CD4-positive, alpha-beta T cell treated with Interleukin-15 for 4 hours (primary cell): ENCODE results near the gene RPL18A.

Experiments used
- DNase-seq: peaks from one replicate; pipeline ENCODE4 v3.0.0-alpha.2; 2020; ENCODE audit warnings: low spot score

The RPL18A gene

DNA sequence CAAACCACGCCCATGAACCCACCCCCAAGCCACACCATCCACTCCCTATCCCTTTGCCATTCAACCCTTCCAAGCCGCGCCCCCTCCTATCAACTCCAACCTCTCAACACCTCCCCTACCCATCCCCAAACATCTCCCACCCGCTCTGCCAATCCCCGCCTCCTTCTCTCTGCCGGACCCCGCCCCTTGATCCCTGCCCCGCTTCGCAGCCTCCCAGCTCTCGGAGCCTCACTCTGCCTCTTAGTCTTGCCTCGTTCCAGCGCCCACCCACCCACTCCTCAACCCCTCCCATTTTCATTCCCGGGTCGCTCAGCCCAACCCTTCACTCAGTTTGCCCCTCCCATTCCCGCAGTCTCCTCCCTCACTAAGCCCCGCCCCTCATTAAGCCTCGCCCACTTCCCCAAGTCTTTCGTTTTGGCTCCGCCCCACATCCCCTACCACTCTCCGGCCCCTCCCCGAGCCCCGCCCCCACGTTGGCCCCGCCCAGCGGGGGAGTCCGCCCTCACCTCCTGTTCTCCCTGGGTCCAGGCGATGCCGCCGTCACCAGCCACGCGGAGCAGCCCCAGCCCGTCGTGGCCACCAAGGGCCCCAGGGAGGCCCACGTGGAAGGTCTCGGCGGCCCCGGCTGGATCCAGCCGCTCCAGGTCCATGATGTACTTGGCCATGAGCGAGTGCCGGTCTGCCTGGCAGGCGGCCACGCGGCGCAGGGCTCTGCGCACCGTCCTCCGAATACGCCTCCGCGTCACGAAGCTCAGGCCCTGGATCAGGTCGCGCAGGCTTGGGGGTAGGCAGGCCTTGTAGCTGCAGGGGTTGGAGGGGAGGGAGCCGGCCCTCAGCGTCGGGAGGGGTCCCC lies 17.7 kb upstream of the RPL18A start:
- DNase-seq: no peak

DNA sequence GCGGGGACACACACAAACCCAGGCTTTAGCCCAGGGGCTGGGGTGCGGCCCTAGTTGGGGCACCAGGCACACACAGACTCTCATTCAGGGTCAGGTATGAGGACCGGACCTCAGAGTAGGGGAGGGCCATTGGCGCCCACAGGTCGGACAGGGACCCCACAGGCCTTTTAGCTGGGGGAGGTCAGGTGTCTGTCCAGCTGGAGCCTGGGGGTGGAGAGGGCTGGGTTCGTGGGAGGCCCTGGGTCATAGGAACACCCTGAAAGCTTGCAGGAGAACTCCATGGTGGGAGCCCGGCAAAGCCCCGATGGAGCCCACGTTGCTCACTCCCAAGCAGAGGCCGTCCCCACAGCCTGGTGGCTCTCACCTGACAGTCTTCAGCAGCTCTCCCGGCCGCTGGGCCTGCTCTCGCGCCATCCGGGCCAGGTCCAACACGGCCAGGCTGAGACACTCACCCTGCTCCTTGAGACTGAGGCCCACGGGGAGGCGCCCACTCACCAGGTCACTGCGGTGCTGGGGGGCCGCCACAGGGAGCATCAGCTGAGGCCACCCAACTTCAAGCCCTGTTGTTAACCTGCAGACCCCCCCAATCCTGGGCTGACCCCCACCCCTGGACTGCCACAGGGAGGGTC lies 16.9 kb upstream of the RPL18A start:
- DNase-seq: no peak

DNA sequence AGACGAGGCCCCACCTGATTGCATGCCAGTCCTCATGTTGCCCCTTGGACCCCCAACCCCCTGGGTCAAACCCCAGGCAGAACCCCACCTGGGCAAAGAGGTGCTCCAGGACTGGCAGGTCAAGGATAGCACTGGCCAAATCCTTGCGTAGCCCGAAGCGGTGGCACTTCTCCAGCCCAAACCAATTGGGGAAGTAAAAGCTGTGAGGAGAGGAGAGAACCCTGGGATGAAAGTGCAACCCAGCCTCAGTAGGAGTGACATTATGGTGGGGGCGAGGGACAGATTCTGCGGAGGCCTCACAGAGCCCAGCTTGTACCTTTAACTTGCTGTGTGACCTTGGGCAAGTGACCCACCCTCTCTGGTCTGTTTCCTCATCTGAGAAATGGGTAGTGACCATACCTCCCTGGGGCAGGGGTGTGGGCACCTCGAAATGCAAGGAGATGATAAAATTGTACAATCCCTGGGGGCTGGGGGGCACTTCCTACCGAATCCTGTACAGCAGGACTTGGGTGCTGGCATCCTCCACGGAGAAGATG lies 16.4 kb upstream of the RPL18A start:
- no peak for DNase-seq

DNA sequence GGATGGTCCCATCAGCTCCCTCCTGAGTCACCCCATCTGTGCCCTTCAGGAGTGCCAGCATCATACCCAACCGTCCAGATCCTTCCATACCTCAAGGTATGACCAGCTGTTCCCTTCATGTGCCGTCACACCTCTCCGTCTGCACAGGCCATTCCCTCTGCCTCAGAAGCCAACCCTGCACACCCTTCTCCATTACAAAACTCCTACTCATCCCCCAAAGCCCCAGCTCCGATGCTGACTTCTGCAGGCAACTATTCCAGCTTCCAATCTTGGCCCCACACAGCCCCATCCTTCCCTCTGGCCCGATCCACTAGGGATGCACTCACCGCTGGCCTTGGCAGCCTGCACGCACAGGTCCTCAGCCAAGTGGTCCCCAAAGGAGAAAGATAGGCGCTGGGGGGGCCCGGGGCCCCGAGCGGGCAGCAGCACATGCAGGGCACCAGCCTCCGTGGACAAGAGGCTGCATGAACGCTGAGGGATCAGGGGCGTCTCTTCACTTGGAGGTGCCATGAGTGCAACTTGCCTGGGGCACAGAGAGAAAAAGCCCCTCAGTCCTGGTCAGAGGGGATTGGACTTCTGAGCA lies 15.7 kb upstream of the RPL18A start:
- DNase-seq: no peak

DNA sequence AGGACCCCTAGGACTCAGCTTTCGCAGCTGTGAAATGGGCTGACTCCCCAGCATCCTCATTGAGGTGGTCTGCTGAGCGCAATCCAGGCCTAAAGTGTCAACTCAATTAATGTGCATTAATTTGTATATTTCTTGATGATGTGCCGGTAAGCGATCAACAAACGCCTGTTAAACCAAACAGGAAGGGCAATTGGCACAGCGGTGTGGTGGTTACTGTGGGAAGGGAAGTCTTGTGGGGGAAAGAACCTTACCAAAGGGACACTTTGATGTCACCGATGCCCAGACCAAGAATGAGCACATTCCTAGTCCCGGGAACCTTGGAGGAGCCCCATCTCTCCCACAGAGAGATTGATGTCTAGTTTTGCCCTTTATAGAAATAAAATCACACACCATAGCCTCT lies 13.6 kb upstream of the RPL18A start:
- DNase-seq: peak; percentile 52

DNA sequence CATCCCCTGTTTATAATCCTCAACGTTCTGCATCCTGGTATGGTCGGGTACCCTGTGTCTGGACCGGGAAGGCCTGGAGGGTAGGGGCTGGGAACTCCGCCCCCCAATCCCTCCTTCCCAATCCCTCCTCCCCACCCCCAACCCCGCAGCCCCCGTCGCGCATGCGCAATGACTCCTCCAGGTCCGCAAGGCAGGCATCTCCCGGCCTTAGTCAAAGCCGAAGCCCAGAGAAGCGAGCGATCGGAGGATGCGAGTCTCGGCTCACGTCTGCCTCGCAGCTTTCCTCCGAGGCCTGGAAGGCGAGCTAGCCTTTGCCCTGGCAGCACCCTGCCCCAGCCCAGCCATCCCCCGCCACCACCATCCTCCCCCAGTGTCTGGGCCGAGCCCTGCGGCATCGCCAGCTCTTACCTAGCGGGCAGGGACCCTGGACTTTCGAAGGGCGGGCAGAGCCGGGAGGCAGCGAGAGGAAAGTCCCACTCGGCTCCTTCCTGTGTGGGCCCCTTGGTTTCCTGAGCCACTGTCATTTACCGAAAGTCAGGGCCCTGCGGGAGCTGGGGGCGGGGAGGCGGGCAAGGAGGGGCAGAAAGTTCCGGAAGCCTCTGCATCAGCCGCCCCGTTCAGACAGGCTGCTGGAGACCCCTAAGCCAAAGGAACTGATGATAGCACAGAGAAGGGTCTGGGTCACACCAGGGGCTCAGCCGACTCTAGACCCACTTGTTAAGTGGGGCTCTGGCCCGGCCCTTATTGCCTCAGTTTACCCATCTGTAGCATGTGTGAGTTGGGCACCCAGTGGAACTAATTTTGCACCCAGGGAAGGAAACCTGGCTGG lies 12.0 kb upstream of the RPL18A start, which contains the start of gene JAK3:
Gene JAK3 (minus strand): TSS at position 445 of the 829 bp plus-strand sequence. CDS start 3,565 bp downstream, outside the sequence.
- peak; percentile 84 for DNase-seq

DNA sequence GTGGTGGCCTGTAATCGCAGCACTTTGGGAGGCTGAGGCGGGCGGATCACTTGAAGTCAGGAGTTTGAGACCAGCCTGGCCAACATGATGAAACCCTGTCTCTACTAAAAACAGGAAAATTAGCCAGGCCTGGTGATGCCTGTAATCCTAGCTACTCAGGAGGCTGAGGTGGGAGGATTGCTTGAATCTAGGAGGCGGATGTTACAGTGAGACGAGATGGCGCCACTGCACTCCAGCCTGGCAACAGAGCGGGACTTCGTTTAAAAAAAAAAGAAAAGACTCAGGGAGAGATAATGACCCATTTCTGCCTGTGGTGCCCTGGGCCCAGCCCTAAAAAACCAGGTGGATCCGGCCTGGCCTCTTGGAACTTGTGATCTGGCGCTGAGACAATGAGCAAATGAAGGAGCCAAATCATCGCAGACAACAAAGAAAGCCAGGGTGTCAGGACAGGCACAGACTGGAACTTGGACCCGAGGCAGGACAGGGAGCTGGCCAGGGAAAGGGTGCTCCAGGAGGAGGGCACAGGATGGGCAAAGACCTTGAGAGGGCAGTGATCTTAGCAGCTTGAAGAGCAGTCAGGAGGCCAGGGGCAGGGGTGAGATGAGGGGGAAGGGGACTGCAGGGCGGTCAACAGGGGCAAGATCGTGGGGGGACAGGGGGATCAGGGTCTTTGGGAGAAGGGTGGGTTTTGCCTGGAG lies 11.0 kb upstream of the RPL18A start:
- no peak for DNase-seq

DNA sequence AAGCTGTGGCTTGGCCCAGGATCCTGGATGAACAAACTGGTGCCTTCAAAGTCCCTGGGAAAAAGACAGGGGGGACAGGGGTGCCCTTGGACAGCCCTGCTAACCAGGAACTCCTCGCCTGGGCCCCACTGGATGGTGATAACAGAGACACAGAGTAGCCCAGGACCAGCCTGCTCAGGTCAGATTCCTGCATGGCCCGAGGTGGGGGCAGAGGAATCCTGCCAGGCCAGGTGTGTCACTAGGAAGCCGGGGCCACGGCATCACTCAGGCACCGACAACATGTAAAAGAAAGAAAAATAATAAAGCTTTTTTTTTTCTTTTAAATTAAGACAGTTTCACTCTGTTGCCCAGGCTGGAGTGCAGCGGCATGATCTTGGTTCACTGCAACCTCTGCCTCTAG lies 5.6 kb upstream of the RPL18A start:
- no peak for DNase-seq

DNA sequence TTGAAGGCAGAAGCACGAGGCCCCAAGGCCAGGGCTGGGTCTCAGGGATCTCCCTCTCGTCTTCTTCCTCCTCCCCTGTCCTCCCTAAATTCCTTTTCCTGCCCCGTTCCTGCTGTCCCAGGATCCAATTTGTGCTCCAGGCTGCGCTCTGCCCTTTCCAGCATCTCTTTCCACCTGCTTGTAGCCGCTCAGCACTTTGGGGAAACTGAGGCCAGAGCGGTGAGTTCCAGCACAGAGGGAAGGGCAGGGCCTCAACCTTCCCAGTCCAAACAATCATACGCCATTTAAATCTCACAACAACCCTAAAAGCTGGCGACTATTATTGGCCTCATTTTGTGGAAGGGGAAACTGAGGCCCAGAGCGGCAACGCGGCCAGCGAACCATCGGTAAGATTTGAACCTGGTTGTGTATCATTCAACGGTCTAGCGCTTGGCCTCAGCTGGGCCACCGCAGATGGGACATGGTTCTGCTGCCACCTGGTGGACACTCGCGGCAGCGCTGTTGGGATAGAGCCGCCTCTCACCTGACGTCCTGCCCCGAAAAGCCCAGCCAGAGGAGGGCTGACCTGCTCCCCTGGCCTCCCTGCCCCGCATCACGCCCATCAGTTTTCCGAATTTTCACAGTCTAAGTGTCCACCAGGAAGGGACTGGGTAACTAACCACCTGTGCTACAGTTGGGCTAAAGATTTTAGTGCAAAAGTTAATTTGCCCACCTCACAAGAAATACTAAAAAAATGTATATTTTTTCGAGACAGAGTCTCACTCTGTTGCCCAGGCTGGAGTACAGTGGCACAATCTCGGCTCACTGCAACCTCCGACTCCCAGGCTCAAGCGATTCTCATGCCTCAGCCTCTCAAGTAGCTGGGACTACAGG lies 4.2 kb upstream of the RPL18A start:
- peak; percentile 91 for DNase-seq

DNA sequence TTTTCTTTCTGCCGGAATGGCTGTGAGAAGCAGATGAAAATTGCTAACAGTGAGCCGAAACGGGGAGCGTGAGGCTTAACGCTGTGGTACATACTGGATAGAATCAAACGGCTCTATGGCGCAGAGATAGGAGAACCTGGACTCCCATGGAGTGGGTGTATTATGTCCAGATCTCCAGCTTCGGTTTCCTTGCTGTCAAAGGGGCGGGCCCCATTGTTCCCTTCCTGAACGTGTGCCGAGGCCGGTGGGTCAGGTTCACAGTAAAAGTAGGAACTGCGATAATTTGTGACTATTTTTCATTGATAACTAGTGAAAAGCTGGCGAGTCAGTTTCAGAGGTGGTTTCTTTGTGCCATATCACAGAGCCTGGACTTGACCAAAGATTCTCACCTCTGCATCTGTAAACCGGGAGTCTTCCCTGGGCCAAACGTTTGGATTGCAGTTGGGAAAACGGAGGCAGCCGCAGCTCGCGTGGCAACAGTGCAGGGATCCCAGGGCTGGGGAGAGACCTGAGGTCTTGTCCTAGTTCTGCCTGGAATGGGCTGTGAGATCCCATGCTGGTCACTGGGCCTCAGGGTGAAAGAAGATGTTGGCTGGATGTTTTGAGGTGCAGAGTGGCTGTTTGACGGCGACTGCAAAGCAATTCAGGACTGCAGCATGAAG lies 752 bp downstream of the RPL18A start:
- DNase-seq: no peak

DNA sequence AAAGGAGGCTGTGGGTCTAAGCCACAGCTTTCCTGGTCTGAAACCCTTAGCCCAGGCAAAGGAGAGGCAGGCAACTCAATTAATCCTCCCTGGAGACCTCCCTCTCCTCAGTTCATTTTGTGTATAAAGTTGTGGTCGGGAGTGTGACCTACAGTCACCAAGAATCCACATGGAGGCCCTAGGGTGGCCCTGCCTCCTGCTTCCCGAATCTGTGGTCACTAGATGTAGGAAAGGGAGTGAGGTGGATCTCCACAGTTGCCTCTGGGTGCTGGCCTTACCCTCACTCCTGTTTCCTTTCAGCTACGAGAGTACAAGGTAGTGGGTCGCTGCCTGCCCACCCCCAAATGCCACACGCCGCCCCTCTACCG lies 1.3 kb downstream of the RPL18A start:
- DNase-seq: no peak

DNA sequence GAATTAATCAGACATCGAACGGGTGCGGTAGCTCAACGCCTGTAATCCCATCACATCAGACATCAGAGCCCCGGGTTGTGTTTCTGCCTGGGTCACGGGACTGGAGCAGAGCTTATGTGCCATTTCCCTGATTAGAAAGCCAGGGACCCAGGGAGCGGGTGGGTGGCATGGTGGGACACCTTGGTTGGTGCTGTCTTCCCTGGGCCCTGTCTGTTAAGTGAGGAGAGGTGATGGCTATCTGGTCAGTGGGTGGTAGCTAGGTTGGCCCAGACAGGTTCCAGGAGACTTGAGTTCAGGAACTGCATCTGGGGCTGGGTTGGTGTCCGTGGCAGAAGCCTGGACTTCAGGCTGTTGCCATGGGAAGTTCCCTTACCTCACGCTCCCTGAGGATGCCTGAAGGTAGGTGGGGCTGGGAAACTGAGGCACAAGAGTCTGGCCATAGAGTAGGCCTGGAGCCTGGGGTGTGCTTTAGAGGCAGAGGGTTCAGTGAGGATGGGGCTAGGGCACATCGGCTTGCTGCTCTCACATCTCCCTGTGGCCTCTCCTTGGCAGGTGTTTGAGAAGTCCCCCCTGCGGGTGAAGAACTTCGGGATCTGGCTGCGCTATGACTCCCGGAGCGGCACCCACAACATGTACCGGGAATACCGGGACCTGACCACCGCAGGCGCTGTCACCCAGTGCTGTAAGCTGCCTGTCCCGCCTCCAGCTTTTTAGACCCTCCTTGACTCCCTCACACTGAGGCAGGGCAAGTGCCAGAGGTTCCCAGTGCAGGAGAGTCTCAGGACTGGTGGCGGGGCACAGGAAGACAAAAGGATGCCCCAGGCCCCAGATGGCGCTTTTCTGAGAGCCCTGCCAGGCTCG lies 2.1 kb downstream of the RPL18A start:
- no peak for DNase-seq

DNA sequence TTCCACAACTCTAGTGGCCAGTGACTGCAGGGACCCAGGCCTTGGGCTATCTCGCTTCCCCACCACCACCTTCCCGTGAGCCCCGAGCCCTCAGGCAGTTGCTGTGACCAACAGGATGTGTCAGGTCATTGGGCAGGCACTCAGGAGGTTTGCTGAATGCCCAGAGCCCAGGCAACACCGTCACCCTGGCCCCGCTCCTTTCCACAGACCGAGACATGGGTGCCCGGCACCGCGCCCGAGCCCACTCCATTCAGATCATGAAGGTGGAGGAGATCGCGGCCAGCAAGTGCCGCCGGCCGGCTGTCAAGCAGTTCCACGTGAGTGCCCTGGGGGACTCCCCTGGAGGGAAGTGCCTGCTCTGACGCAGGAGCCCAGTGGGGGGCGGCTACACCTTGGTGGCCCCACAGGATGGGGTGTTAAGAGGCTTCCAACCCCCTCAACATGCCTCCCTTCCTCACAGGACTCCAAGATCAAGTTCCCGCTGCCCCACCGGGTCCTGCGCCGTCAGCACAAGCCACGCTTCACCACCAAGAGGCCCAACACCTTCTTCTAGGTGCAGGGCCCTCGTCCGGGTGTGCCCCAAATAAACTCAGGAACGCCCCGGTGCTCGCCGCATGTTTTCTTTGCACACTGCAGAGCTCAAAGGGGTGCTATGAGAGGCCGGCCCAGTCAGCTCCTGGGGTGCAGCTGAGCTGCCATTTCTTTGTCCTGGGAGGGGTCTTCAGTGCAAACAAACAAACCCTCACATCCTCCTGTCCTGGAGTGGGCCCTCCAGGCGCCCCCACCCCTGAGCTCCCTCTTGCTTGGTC lies 3.2 kb downstream of the RPL18A start:
- no peak for DNase-seq

DNA sequence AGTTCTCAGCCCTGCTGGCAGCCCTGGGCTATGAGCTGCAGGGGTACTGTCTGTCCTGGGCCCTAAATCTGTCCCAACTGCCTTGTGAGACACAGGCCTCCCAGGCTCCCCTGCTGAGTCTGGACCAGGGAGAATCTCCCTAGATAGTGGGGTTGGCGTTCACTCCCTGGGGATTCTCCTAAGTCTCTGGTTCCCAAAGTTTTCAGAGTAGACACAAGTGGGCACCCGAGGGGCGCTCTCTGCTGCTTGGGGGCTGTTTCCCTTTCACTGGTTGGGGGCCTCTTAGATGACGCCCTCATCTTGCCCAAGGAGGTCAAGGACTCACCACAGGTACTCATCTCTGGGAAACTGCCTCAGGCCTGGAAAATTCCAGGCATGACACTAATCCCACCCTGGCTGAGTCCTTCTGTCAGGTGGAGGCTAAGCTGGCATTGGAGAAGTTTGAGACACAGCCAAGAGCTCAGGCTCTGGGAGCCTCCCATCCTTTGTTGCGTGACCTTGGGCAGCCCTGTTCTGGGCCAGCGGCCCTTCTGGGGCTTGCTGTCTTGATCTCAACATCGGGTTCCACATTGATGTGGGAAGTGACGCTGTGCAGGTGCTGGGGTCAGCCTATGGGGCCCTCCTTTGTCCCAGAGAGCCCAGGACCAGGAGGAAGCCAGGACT lies 3.9 kb downstream of the RPL18A start:
- no peak for DNase-seq

DNA sequence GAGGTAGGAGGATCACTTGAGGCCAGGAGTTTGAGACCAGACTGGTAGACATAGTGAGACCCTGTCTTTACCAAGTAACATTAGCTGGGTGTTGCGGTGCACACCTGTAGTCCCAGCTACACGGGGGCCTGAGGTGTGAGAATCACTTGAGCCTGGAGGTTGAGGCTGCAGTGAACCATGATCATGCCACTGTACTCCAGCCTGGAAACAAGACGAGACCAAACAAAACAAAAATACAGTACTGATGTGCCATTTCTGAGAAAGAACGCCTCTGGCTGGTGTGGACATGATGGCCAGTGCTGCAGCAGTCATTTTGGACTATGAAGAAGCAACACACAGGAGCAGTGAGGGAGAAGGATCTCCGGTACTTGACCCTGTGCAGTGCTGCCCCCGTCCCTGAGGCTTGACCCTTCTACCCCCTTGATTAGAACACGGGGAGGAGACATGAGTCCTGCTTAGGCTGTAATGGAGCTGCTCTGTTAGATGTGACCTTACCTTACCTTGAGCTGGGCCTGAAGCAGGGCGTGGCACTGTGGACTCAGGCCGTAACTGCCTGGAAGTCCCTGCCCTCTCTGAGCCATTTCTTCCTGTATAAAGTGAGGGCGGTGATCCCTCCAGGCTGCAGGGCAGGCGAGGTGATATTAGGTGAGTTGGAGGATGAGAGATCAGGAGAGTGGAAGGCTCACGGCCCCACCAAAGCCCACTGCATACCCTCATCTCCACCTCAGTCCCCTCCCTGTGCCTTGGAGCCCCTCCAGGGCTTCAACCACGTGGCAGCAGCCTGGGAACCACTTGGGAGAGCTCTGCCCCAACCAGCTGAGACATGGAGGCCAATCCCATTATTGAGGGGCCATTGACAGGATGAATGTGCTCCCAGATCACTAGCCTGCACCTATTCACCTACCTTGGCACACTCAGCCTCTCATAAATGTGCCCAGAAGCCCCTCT lies 5.9 kb downstream of the RPL18A start:
- DNase-seq: no peak

DNA sequence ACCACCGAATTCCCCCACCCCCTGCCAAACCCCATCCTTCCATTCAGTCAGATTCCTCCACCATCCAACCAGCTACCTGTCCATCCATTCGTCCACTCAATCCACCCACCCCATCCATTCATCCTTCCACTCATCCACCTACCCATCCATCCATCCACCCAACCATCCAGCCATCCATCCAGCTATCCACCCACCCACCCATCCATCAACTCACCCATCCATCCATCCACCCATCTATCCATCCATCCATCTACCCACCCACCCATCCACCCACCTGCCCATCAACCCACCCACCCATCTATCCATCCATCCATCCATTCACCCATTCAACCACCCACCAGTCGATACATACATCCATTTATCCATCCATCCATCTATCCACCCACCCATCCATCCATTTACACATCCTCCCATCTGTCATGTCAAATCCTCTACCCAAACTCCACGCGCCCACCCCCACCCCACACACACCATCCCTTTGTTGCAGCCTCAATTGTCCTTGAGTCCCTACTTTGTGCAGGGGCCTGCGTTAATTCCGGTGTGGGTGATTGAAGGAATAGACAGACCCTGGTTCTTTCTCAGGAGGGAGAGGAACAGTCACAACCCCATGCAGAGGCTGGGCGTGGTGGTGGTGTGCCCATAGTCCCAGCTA lies 6.7 kb downstream of the RPL18A start:
- DNase-seq: no peak
